Lower leg skin (tissue), 4 donors: ENCODE data around the gene TNS3. TPM values are rescaled to one million over a fixed set of nuclear protein-coding genes. Genes with fewer than 3 reads are reported as not detected.
"Not testable (repeated sequence)": the region's sequence is repeated elsewhere in the genome, so short reads cannot be mapped to it uniquely, and the experiment has no call there.

ENCODE experiments used
- DNase-seq, 2 donors: peaks; one replicate each; pipeline ENCODE4 v3.0.0-alpha.2; 2019; ENCODE audit warnings: low spot score in 2 of 2
- H3K4me3 ChIP-seq: fragments of 200-600 bp; sonication (generic); 2 replicates; pipeline ENCODE4 v1.5.1; 2017; ENCODE audit warnings: mild to moderate bottlenecking, low read depth; ENCODE audit not compliant: poor library complexity, severe bottlenecking
- POLR2A ChIP-seq, 2 donors: fragments of 450-650 bp; IDR thresholded peaks; one replicate each; pipeline ENCODE4 v1.6.1; 2016 to 2017; ENCODE audit warnings: antibody characterized with exemption in 2 of 2, mild to moderate bottlenecking in 1 of 2, moderate library complexity in 1 of 2
- WGBS, 2 donors: methylation state at CpG; one replicate each; pipeline ENCODE4 v1.1.5; 2018; 5-methylcytosine and 5-hydroxymethylcytosine counted together
- intact Hi-C: fragments of 100-400 bp; cut with DNase I; formaldehyde crosslinking; loops from one replicate; pipeline ENCODE4 v1.15.0; 2023; ENCODE audit warnings: low total_unique reads
- total RNA-seq, 4 donors: library from RNA; depleted of rRNA; stranded (reverse); fragments of >200 nt; gene quantifications; one replicate each; pipeline ENCODE4 v1.1.0, GENCODE V29; 2016
- TF ChIP-seq, protein P1 (sequence below), 3 donors: fragments of 450-650 bp; IDR thresholded peaks; one replicate each; pipeline ENCODE4 v1.5.1; 2016; ENCODE audit warnings: antibody characterized with exemption in 3 of 3, mild to moderate bottlenecking in 3 of 3, moderate library complexity in 2 of 3

The TNS3 gene
- total RNA-seq, 4 donors from 2014 or later = 19.5 to 33.9 (median 25.5) TPM

DNA sequence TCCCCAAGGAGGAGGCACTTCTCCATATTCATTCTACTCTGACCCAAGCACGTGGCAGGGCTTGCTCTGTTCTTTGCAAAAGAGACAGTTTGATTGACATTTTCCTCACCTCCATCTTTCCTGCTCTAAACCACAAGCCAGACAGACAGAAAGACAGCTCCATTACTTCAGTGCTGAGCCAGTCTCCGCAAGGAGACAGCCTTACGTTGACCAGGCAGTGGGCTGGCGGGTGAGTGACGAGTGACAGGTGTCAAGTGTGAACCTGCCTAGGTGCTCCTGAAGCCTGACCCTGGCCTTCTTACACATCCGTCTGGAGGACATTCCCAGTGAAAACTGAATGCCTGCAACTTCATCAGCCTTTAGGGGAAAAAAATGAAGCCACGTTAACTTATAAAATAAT lies 314.6 kb downstream of the TNS3 start:
- DNase-seq = peak in 1 of 2 donors; percentile 65
- TF ChIP-seq, protein P1, sequence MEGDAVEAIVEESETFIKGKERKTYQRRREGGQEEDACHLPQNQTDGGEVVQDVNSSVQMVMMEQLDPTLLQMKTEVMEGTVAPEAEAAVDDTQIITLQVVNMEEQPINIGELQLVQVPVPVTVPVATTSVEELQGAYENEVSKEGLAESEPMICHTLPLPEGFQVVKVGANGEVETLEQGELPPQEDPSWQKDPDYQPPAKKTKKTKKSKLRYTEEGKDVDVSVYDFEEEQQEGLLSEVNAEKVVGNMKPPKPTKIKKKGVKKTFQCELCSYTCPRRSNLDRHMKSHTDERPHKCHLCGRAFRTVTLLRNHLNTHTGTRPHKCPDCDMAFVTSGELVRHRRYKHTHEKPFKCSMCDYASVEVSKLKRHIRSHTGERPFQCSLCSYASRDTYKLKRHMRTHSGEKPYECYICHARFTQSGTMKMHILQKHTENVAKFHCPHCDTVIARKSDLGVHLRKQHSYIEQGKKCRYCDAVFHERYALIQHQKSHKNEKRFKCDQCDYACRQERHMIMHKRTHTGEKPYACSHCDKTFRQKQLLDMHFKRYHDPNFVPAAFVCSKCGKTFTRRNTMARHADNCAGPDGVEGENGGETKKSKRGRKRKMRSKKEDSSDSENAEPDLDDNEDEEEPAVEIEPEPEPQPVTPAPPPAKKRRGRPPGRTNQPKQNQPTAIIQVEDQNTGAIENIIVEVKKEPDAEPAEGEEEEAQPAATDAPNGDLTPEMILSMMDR (IDR thresholded peaks at IDR 0.05) = no peak
- no peak for TF ChIP-seq POLR2A (IDR thresholded peaks at IDR 0.05)
- intact Hi-C loops = loop anchor here (5.0 kb wide), 1 partner anchor 550 kb away; no protein-coding TSS in a partner anchor
- WGBS, 2 donors = 90 to 96% methylated on average over 7 of the region's 7 CpGs
- H3K4me3 ChIP-seq = no peak overlapping the region

DNA sequence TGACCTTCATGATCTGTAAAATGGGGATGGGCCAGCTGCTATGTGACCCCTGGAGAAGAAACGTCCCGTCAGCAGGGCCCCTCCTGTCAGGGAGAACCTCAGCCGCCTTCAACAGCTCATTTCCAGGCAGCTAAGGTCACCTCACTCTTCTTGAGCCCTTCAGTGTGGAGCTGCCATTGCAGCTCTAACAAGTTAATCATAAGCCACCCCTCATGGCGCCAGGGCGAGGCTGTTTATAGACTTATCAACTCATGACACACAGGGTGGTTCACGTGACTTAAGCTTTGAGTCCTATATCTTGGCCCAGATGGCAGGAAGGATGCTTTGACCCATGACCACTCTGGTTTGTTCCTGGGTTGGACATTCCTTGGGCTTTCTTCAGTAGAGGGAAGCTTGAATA lies 315.1 kb downstream of the TNS3 start:
- intact Hi-C loops = loop anchor here (5.0 kb wide), 1 partner anchor 551 kb away; no protein-coding TSS in a partner anchor
- DNase-seq = peak in 1 of 2 donors; percentile 81
- 75 to 76% methylated on average over 6 of the region's 6 CpGs for WGBS, 2 donors
- no peak overlapping the region for H3K4me3 ChIP-seq
- no peak for TF ChIP-seq POLR2A (IDR thresholded peaks at IDR 0.05)
- TF ChIP-seq, protein P1 (IDR thresholded peaks at IDR 0.05) = no peak

GRCh38 chr7:47266131-47266706 lies 315.7 kb downstream of the TNS3 start:
- no peak for TF ChIP-seq POLR2A (IDR thresholded peaks at IDR 0.05)
- TF ChIP-seq, protein P1 (IDR thresholded peaks at IDR 0.05) = peak in 1 of 3 donors; percentile 76
- H3K4me3 ChIP-seq = no peak overlapping the region
- 16 to 21% methylated on average over 7 of the region's 7 CpGs for WGBS, 2 donors
- intact Hi-C loops = loop anchor here (5.0 kb wide), 1 partner anchor 551 kb away; no protein-coding TSS in a partner anchor
- peak; percentile 47 to 88 for DNase-seq

- WGBS, 2 donors = 90 to 96% methylated on average over 4 of the region's 4 CpGs
- no peak overlapping the region for H3K4me3 ChIP-seq
- TF ChIP-seq, protein P1 (IDR thresholded peaks at IDR 0.05) = no peak
- DNase-seq = peak in 1 of 2 donors; percentile 62
- intact Hi-C loops = loop anchor here (5.0 kb wide), 1 partner anchor 552 kb away; no protein-coding TSS in a partner anchor
These were observed 316.3 kb downstream of the TNS3 start for GRCh38 chr7:47265621-47266020.

GRCh38 chr7:47264021-47264651 lies 317.8 kb downstream of the TNS3 start:
- no peak overlapping the region for H3K4me3 ChIP-seq
- intact Hi-C loops = no loop called here
- TF ChIP-seq POLR2A (IDR thresholded peaks at IDR 0.05) = no peak
- WGBS, 2 donors = 80 to 81% methylated on average over 8 of the region's 8 CpGs
- peak in 1 of 2 donors; percentile 34 for DNase-seq

DNA sequence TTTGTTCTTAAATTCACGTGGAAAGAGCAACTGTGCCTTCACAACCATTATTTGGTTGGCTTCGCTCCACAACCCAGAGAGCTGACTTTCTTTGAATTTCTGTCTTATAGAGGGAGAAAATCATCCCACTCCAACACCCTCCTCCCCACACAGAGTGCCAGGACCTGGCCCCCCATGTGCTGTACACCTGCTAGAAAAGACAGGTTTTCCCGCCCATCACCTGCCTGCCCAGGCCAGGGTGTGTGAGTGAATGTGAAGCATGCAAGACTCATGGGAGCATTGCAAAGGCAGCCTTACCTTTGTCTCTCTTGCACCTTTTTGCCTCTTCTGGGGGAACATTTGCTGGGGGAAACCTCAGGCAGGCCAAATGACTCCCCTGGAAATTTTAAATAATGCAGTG lies 319.0 kb downstream of the TNS3 start:
- 85 to 90% methylated on average over 3 of the region's 3 CpGs for WGBS, 2 donors
- H3K4me3 ChIP-seq = no peak overlapping the region
- intact Hi-C loops = no loop called here
- DNase-seq = no peak
- TF ChIP-seq POLR2A (IDR thresholded peaks at IDR 0.05) = no peak
- TF ChIP-seq, protein P1 (IDR thresholded peaks at IDR 0.05) = no peak

GRCh38 chr7:47262160-47262559 lies 319.8 kb downstream of the TNS3 start:
- intact Hi-C loops = not testable (repeated sequence)

More at GRCh38 chr7:47262160-47262559, 319.8 kb downstream of the TNS3 start:
- 94 to 95% methylated on average over 11 of the region's 11 CpGs for WGBS, 2 donors
- DNase-seq = peak in 1 of 2 donors; percentile 46
- H3K4me3 ChIP-seq = not testable (repeated sequence)
